ENCODE data around the gene KRTAP10-4.
"Not testable (repeated sequence)": the region's sequence is repeated elsewhere in the genome, so short reads cannot be mapped to it uniquely, and the experiment has no call there.

KRTAP10-4 gene

GRCh38 chr21:44574457-44575306, 1.2 kb downstream of the KRTAP10-4 start:
- in situ Hi-C loops (cut with MboI; ENCODE audit: low sequenced_read_pairs), result no loop called here

- in situ Hi-C loops (cut with MboI; ENCODE audit: low sequenced_read_pairs), result no loop called here
These were observed 1.9 kb downstream of the KRTAP10-4 start for GRCh38 chr21:44575307-44576024.

DNA sequence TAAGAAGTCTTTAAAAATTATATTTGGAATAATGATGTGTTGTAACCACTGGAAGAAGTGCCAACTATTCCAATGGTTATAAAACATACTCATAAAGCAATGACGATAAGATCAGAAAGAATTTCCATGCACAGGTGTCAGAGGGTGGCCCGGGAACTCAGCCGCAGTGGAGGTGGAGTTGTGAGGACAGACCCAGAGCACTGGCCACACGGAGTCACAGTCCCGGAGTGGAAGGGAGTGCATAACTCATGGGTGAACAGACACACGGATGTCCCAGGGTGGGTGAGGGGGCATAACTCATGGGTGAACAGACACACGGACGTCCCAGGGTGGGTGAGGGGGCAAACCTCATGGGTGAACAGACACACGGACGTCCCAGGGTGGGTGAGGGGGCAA, 2.5 kb downstream of the KRTAP10-4 start:
- in situ Hi-C loops (cut with MboI; ENCODE audit: low sequenced_read_pairs), result no loop called here

- in situ Hi-C loops (cut with MboI; ENCODE audit: low sequenced_read_pairs), result no loop called here
These were observed 5.0 kb downstream of the KRTAP10-4 start for GRCh38 chr21:44578371-44579055.

DNA sequence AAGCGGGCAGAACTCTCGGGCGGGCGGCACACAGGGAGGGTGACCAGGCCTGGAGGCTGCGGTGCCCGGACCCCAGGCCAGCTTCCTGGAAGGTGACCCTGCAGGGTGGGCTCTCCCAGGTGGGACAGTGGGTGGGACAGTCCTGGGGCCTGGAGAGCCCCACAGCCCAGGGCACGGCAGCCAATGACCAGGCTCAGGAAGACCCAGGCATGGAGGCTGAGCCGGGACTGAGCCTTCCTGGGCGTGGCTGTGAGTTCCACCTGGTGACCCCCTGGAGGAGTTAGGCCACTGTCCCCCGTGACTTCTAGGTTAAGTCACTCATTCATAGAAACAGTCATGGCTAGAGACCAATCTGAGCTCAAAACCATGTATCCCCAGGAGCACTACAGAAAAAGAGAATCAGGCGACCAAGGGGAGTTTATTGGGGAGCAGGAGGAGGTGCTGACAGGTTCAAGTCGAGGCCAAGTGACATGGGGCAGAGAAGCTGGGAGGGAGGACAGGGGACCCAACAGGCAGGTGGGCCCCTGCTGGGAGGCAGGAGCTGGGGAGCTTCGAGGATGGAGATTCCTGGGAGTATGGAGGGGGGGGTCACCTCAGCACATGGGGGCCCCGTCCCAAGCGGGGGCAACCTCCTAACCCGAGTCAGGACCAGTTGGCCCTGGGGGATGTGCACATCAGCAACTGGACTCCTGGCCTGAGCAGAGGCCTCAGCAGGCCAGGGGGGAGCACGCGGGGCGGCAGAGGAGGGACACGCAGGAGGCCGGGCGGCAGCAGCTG, 5.7 kb downstream of the KRTAP10-4 start:
- in situ Hi-C loops (cut with MboI; ENCODE audit: low sequenced_read_pairs), result no loop called here

GRCh38 chr21:44579833-44580144, 6.3 kb downstream of the KRTAP10-4 start:
- in situ Hi-C loops (cut with MboI; ENCODE audit: low sequenced_read_pairs), result no loop called here

DNA sequence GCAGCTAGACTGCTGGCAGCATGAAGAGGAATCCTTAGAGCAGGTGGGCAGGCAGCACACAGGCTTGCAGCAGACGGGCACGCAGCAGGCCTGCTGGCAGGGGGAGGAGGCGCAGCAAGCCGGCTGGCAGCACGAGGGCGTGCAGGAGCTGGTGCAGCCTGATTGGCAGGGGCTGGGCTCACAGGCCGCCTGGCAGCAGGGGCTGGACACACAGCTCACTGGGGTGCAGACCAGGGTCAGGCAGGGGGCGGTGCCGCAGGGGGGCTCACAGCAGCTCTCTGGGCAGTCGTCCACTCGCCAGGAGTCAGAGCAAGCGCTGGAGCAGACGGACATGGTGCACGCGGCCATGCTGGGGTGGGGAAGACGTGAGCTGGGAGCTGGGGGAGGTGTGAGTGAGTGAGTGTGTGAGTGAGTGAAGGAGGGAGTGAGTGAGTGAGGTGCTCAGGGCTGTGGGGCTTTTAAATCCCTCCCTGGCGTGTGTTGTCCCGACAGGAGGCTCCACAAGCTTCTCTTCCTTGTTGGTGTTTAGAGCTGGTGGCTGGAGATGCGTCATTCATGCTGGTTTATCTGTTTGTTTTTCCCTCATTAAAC, 6.8 kb downstream of the KRTAP10-4 start, which contains the start of gene KRTAP10-5:
TSS of gene KRTAP10-5 (minus strand) at position 374 of the 591 bp plus-strand sequence. CDS start at position 348, 26 bp downstream.
- in situ Hi-C loops (cut with MboI; ENCODE audit: low sequenced_read_pairs), result not testable (repeated sequence)

DNA sequence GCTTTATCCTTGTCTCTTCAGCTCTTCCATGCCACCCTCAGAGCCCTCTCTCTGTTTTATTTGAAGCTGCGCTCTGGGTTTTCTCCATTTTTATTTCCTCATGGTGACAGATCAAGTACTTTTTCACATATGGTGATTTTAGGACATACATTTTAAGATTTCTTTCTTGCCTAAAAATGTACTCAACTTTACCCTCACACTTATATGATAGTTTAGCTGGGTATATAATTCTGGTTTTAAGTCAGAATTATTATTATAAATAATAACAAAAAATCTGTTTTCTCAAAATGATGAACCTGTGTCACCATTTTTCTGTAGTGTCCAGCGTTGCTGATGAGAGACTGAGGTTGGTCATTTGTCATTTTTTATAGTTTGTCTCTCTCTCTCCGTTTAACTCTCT, 7.6 kb downstream of the KRTAP10-4 start:
- in situ Hi-C loops (cut with MboI; ENCODE audit: low sequenced_read_pairs), result no loop called here

GRCh38 chr21:44582055-44582454, 8.5 kb downstream of the KRTAP10-4 start:
- in situ Hi-C loops (cut with MboI; ENCODE audit: low sequenced_read_pairs), result no loop called here

DNA sequence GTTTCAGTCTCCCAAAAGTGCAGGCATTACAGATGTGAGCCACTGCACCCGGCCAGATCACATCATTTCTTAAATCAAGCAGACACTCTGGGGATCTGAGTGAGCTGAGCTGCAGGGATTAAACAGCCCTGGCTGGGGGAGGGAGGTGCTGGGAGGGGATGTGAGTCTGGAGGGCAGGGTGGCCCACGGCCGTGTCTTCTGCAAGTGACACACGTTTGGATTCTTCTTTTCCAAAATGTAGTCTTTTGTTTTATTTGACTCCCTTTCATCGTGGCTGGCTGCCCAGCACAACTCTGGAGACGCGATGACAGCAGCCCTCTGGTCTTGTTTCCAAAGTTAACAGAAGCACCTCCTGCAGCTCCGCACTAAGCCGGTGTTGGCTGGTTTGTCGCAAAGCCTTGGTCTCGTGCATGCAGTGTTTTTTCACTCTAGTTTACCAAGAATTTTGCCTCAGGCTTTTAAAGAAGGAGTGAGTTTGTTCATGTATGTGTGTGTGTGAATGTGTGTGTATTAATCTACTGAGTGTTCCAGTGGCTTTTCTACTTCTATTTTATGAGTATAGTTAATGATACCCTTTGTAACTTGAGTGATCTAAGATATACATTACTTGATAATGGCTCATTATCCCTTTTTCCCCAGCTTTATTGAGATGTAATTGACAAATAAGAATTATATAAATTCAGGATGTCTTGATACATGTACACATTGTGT, 9.7 kb downstream of the KRTAP10-4 start:
- in situ Hi-C loops (cut with MboI; ENCODE audit: low sequenced_read_pairs), result no loop called here

- in situ Hi-C loops (cut with MboI; ENCODE audit: low sequenced_read_pairs), result no loop called here
These were observed 10.2 kb downstream of the KRTAP10-4 start for GRCh38 chr21:44583800-44584147.

DNA sequence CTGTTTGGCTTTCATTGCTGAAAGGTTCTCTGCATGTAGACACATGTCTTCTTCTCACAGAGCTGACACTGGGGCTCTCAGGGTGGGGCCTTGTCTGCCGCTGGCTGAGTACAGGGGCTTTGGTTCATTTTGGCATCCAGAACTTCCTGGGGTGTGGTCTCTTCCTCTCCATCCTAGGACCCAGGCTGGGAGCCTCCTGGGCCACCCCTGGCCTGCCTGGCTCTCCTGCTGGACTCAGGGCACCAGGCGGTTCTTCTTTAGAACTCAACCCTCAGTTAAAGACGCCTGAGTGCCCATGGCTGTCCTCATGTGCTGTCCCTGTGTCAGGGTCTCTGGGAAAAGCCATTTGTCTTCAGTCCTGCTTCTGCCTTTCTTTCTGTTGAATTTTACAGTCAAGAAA, 12.4 kb downstream of the KRTAP10-4 start:
- in situ Hi-C loops (cut with MboI; ENCODE audit: low sequenced_read_pairs), result no loop called here

- in situ Hi-C loops (cut with MboI; ENCODE audit: low sequenced_read_pairs), result no loop called here
These were observed 15.6 kb downstream of the KRTAP10-4 start for GRCh38 chr21:44589094-44589493.

DNA sequence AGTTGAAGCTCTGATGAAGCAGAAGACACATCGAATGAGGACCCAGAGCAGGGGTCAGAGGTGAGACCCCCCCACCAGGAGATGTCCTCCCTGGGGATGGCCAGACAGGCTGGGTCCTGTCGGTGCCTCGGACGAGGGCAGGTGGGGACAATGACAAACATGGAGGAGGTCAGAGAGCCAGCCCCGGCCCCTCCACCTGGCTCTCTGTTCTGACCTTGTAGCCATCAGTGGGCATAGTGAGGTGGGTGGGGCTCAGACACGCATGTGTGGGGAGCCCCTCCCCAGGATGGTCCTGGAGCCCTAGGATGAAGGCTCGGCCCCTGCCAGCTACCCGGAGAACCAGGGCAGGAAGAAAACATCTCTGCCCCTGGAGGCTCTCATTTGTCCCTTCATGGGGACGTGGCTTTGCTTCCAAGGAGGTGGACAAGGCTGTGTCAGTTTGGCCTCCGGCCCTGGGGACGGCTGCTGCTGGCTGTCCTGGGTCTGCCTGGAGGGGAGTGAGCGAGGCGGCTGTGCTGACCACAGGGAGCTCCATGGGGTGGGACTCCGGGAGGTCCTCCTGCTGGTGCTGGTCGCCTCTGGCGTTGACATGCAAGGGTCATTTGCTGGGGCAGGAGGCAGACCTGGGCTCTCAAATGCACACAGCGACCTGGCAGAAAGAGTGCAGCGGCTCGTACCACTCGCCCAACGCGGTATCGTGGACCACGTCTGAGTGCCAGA, 16.2 kb downstream of the KRTAP10-4 start:
- in situ Hi-C loops (cut with MboI; ENCODE audit: low sequenced_read_pairs), result no loop called here

GRCh38 chr21:44590311-44590721, 16.8 kb downstream of the KRTAP10-4 start:
- in situ Hi-C loops (cut with MboI; ENCODE audit: low sequenced_read_pairs), result no loop called here

DNA sequence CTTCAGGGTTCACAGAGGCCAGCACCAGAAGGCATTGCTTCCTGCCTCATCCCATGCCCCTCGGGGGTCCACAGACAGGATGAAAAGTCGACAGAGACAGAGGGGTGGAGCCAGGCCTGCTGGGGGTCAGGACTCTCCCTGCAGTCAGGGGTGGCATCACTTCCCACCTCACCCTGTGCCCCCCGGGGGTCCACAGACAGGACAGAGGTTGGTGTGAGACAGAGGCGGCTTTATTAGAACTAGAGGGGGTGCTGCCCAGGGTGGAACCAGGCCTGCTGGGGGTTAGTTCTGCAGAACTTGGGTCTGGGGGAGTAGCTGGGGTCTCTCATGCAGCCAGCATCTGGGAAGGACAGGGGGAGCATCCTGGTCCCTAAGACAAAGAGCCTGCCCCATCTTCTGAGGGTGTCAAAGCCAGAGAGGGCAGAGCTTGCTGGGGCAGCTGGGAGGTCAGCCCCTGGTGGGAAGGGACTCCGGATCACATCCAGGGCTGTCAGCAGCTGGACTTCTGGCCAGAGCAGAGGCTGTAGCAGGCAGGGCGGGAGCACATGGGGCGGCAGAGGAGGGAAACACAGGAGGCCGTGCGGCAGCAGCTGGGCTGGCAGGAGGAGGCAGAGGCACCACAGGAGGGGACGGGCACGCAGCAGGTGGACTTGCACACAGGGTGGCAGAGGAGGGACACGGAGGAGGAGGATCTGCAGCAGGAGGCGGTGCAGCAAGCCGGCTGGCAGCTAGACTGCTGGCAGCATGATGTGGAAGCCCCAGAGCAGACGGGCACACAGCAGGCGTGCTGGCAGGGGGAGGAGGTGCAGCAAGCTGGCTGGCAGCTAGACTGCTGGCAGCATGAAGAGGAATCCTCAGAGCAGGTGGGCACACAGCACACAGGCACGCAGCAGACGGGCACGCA, 17.6 kb downstream of the KRTAP10-4 start:
- in situ Hi-C loops (cut with MboI; ENCODE audit: low sequenced_read_pairs), result not testable (repeated sequence)

DNA sequence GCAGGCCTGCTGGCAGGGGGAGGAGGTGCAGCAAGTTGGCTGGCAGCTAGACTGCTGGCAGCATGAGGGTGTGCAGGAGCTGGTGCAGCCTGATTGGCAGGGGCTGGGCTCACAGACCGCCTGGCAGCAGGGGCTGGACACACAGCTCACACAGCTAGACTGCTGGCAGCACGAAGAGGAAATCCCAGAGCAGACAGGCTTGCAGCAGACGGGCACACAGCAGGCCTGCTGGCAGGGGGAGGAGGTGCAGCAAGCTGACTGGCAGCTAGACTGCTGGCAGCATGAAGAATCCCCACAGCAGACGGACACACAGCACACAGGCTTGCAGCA, 18.2 kb downstream of the KRTAP10-4 start:
- in situ Hi-C loops (cut with MboI; ENCODE audit: low sequenced_read_pairs), result not testable (repeated sequence)

Measured in HL-60/S4 treated with retinoic acid at 250 ng/mL for 4 days and 3 days (cell line).